ENCODE measurements around the gene GPC5. TPM values are rescaled to one million over a fixed set of nuclear protein-coding genes. Genes with fewer than 3 reads are reported as not detected.

The GPC5 gene
- total RNA-seq, 1 donor from 2014 or later: 0.28 TPM

- Mint-ChIP-seq H3K36me3 (ENCODE audit: low read depth) (no peaks in the 10 kb centered on the region), H3K9me3 (no peaks in the 10 kb centered on the region), H3K4me1 (no peaks in the 10 kb centered on the region), H3K27me3 (ENCODE audit: low read depth) (peaks cover 9% of the 10 kb centered on the region), H3K4me3 (no peak overlapping the region), H3K27ac (ENCODE audit: unreplicated experiment) (no peak overlapping the region)
- peak; percentile 67 for TF ChIP-seq CTCF (conservative IDR thresholded peaks at IDR 0.05)
- no peak for DNase-seq (ENCODE audit: low read depth, low spot score)
Observed at GRCh38 chr13:92074658-92075057, 676.2 kb downstream of the GPC5 start.

- no peak for DNase-seq (ENCODE audit: low read depth, low spot score)
- Mint-ChIP-seq H3K9me3 (no peaks in the 10 kb centered on the region), H3K27ac (ENCODE audit: unreplicated experiment) (no peak overlapping the region), H3K4me3 (no peak overlapping the region), H3K27me3 (ENCODE audit: low read depth) (peaks cover 5% of the 10 kb centered on the region), H3K36me3 (ENCODE audit: low read depth) (no peaks in the 10 kb centered on the region), H3K4me1 (no peaks in the 10 kb centered on the region)
- no peak for TF ChIP-seq CTCF (conservative IDR thresholded peaks at IDR 0.05)
Observed at GRCh38 chr13:92097337-92097903, 699.0 kb downstream of the GPC5 start.

- TF ChIP-seq CTCF (conservative IDR thresholded peaks at IDR 0.05): no peak
- peaks cover 5% of the 10 kb centered on the region for H3K27me3 Mint-ChIP-seq (ENCODE audit: low read depth)
- H3K9me3 Mint-ChIP-seq: no peaks in the 10 kb centered on the region
- no peaks in the 10 kb centered on the region for H3K4me1 Mint-ChIP-seq
- no peak for DNase-seq (ENCODE audit: low read depth, low spot score)
- H3K4me3 Mint-ChIP-seq: no peak overlapping the region
- H3K27ac Mint-ChIP-seq (ENCODE audit: unreplicated experiment): no peak overlapping the region
- H3K36me3 Mint-ChIP-seq (ENCODE audit: low read depth): no peaks in the 10 kb centered on the region
Observed at GRCh38 chr13:92101801-92102200, 703.4 kb downstream of the GPC5 start.

- Mint-ChIP-seq H3K27me3 (ENCODE audit: low read depth) (peaks cover 5% of the 10 kb centered on the region), H3K36me3 (ENCODE audit: low read depth) (no peaks in the 10 kb centered on the region), H3K9me3 (no peaks in the 10 kb centered on the region), H3K4me1 (no peaks in the 10 kb centered on the region), H3K27ac (ENCODE audit: unreplicated experiment) (no peak overlapping the region), H3K4me3 (no peak overlapping the region)
- TF ChIP-seq CTCF (conservative IDR thresholded peaks at IDR 0.05): no peak
- DNase-seq (ENCODE audit: low read depth, low spot score): no peak
Observed at GRCh38 chr13:92103689-92104153, 705.3 kb downstream of the GPC5 start.

- Mint-ChIP-seq H3K4me3 (no peak overlapping the region), H3K9me3 (no peaks in the 10 kb centered on the region), H3K27ac (ENCODE audit: unreplicated experiment) (no peak overlapping the region), H3K36me3 (ENCODE audit: low read depth) (no peaks in the 10 kb centered on the region), H3K27me3 (ENCODE audit: low read depth) (no peaks in the 10 kb centered on the region), H3K4me1 (no peaks in the 10 kb centered on the region)
- DNase-seq (ENCODE audit: low read depth, low spot score): no peak
- no peak for TF ChIP-seq CTCF (conservative IDR thresholded peaks at IDR 0.05)
Observed at GRCh38 chr13:92122186-92122853, 723.9 kb downstream of the GPC5 start.
